Activated CD8-positive, alpha-beta T cell treated with anti-CD3 and anti-CD28 coated beads for 36 hours (primary cell): ENCODE results near the gene ARHGAP22. TPM values are rescaled to one million over a fixed set of nuclear protein-coding genes. Genes with fewer than 3 reads are reported as not detected.

Source experiments
- ATAC-seq: fragments of 200-7000 bp; cut with Tn5 transposase; one replicate; pipeline ENCODE4 v1.10.0; 2021; ENCODE audit warnings: mild to moderate bottlenecking, moderate library complexity
- CTCF ChIA-PET: fragments of 350-600 bp; sonication (Branson Sonifier 250); formaldehyde crosslinking; loops from one replicate; lab custom pipeline; 2021; ENCODE audit warnings: antibody characterized with exemption; lab: Charles Lee
- POLR2A ChIA-PET: fragments of 350-600 bp; sonication (Branson Sonifier 250); formaldehyde crosslinking; loops from one replicate; lab custom pipeline; 2021; ENCODE audit warnings: antibody characterized with exemption; lab: Charles Lee
- DNase-seq: peaks from one replicate; pipeline ENCODE4 v3.0.0-alpha.2; 2020
- H3K27ac Mint-ChIP-seq: one replicate; pipeline ENCODE4 v1.8.0; 2021; ENCODE audit warnings: mild to moderate bottlenecking, mixed read lengths
- H3K27me3 Mint-ChIP-seq: one replicate; pipeline ENCODE4 v1.8.0; 2021; ENCODE audit warnings: mixed read lengths
- H3K36me3 Mint-ChIP-seq: one replicate; pipeline ENCODE4 v1.8.0; 2021; ENCODE audit warnings: low read depth, mixed read lengths
- H3K4me1 Mint-ChIP-seq: one replicate; pipeline ENCODE4 v1.8.0; 2021; ENCODE audit warnings: low read depth, mixed read lengths
- H3K4me3 Mint-ChIP-seq: one replicate; pipeline ENCODE4 v1.8.0; 2021; ENCODE audit warnings: mild to moderate bottlenecking, moderate library complexity, mixed read lengths
- H3K9me3 Mint-ChIP-seq: one replicate; pipeline ENCODE4 v1.8.0; 2021; ENCODE audit warnings: mixed read lengths
- intact Hi-C: fragments of 100-400 bp; cut with micrococcal nuclease; formaldehyde crosslinking; loops from one replicate; pipeline ENCODE4 v1.10.0; 2022
- total RNA-seq, 2 experiments: library from RNA; stranded (reverse); gene quantifications; one replicate each; pipeline ENCODE4 v1.2.3, GENCODE V29; 2021
- TF ChIP-seq, protein P1 (sequence below): fragments of 200-600 bp; IDR thresholded peaks from one replicate; pipeline ENCODE4 v1.8.0; 2022; ENCODE audit warnings: antibody characterized with exemption, mild to moderate bottlenecking

ARHGAP22 gene
- total RNA-seq, 2 experiments from 2014 or later, result not detected

DNA sequence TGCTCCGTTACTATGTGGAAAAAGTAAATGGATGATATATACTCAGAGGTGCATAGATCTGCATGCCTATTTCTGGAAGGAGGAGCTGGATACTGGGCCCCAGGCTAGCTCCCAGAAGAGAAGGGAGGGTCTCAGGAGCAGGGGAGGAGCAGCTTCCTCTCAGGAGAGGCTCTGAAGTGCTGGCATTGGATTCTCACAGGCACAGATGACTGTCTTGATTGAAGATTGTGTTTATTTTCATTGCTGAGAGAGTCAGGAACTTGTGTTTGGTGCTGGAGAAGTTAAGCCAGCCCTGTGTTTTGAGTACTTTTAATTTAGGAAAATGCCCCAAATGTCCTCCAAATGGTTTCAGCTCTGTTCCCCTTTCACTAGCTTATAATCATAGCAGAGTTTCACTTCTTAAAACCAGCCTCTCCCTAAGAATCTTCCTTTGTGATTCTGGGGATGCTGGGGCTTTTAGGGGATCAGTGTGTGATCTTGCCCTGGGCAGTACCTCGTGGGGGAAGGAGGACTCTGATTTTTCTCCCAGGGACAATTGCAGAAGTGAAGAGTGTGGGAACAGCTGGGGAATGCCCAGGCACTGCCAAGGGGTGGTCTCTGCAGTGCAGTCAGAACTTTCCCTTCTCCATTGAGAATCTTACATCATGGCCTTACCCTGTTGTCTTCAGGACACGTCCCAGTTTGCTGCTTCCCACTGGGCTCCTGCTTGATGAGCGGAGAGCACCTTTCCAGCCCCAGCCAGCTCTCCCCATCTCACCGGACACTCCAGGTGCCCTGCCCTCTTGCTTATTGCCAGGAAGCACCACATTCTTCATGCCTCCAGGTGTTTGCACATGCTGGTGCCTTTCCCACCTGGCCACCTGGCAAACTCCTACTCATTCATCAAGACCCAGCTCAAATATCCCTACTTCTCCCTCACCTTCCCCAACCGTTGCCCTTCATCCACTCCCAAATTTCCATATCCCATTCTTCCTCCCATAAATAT is 102.8 kb downstream of the ARHGAP22 start:
- Mint-ChIP-seq H3K36me3 (no peaks in the 10 kb centered on the region), H3K4me1 (no peaks in the 10 kb centered on the region), H3K4me3 (no peak overlapping the region), H3K9me3 (no peaks in the 10 kb centered on the region), H3K27ac (no peak overlapping the region), H3K27me3 (no peaks in the 10 kb centered on the region)
- TF ChIP-seq, protein P1, sequence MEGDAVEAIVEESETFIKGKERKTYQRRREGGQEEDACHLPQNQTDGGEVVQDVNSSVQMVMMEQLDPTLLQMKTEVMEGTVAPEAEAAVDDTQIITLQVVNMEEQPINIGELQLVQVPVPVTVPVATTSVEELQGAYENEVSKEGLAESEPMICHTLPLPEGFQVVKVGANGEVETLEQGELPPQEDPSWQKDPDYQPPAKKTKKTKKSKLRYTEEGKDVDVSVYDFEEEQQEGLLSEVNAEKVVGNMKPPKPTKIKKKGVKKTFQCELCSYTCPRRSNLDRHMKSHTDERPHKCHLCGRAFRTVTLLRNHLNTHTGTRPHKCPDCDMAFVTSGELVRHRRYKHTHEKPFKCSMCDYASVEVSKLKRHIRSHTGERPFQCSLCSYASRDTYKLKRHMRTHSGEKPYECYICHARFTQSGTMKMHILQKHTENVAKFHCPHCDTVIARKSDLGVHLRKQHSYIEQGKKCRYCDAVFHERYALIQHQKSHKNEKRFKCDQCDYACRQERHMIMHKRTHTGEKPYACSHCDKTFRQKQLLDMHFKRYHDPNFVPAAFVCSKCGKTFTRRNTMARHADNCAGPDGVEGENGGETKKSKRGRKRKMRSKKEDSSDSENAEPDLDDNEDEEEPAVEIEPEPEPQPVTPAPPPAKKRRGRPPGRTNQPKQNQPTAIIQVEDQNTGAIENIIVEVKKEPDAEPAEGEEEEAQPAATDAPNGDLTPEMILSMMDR, result no peak
- no peak for ATAC-seq
- no peak for DNase-seq
- ChIA-PET CTCF (interaction anchor here (1.4 kb wide), 1 partner anchor 138 kb away, joined by 5 read pairs; no protein-coding TSS in a partner anchor), POLR2A (no interaction called here)
- intact Hi-C loops, result loop anchor here (10.0 kb wide), 1 partner anchor 137 kb away; no protein-coding TSS in a partner anchor

DNA sequence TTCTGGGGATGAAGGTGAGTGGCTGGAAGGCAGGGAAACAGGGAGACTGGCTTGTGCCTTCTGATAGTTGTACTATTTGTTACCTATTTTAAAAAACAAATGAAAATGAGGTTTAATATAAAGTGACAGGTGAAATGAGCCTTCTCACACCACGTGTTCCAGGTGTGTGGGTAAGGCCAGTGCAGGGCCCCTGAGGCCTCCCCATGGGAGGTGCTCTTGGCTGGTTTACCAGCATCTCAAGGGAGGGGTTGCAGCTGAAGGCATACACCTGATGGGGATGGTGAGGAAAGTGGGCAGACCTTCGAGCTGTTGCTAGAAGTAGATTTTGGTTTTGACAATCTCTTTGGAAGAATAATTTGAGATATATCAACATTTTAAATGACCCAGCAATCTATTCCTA is 103.6 kb downstream of the ARHGAP22 start:
- ATAC-seq (no peak), DNase-seq (no peak)
- Mint-ChIP-seq H3K4me1 (no peaks in the 10 kb centered on the region), H3K27ac (no peak overlapping the region), H3K36me3 (no peaks in the 10 kb centered on the region), H3K4me3 (no peak overlapping the region), H3K27me3 (no peaks in the 10 kb centered on the region), H3K9me3 (no peaks in the 10 kb centered on the region)
- intact Hi-C loops, result loop anchor here (10.0 kb wide), 1 partner anchor 136 kb away; no protein-coding TSS in a partner anchor
- ChIA-PET POLR2A (no interaction called here), CTCF (no interaction called here)
- TF ChIP-seq, protein P1, result no peak

DNA sequence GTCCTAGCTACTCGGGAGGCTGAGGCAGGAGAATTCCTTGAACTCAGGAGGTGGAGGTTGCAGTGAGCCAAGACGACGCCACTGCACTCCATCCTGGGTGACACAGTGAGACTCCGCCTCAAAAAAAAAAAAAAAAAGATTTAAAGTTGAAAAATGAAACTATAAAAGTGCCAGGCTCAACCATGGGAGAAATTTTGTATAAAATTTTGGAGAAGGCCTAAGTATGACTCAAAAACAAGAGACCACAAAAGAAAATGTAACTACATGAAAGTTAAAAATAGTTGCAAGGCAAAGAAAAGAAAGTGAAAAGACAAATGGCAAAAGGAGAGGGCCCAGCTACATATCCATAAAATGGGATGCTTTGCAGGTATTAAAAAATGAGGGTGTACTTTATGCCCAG is 104.1 kb downstream of the ARHGAP22 start:
- ATAC-seq (no peak), DNase-seq (no peak)
- Mint-ChIP-seq H3K4me3 (no peak overlapping the region), H3K27ac (no peak overlapping the region), H3K36me3 (no peaks in the 10 kb centered on the region), H3K4me1 (no peaks in the 10 kb centered on the region), H3K27me3 (no peaks in the 10 kb centered on the region), H3K9me3 (no peaks in the 10 kb centered on the region)
- intact Hi-C loops, result loop anchor here (10.0 kb wide), 1 partner anchor 136 kb away; no protein-coding TSS in a partner anchor
- TF ChIP-seq, protein P1, result no peak
- CTCF ChIA-PET, result interaction anchor here (0.8 kb wide), 1 partner anchor 137 kb away, joined by 4 read pairs; no protein-coding TSS in a partner anchor
- POLR2A ChIA-PET, result no interaction called here

DNA sequence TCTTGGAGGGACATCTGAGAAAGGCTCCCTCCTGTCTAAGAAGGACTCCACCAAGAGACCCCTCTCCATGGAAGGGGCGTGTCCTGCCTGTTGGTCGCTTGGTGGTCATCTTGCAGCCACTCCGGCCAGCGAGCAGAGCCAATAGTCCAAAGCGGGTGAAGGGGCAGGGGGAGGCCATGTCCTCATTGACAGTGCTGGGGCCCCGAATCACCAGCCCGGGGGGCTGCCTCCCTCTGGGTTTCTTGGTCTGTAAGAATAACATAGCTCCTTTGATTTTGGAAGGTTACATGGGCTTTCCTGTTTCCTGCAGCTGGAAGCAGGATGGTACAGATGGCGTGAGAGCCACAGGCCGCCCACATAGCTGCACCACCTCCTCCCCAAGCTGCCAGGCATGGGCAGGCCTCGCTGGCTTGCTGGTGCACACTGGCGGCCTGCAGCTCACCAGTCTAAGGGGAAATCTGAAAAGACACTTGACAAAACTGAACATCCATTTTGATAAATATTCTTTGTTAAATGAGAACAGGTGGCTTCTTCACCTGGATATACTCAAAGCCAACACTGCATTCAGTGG is 105.8 kb downstream of the ARHGAP22 start:
- intact Hi-C loops, result no loop called here
- TF ChIP-seq, protein P1, result no peak
- peaks cover 3% of the 10 kb centered on the region for H3K27me3 Mint-ChIP-seq
- H3K4me3 Mint-ChIP-seq, result no peak overlapping the region
- peaks cover 5% of the 10 kb centered on the region for H3K4me1 Mint-ChIP-seq
- ChIA-PET CTCF (no interaction called here), POLR2A (no interaction called here)
- no peak overlapping the region for H3K27ac Mint-ChIP-seq
- H3K36me3 Mint-ChIP-seq, result no peaks in the 10 kb centered on the region
- H3K9me3 Mint-ChIP-seq, result no peaks in the 10 kb centered on the region
- no peak for ATAC-seq
- no peak for DNase-seq
